IMR-90 (cell line): ENCODE measurements around the gene ZMYND11.

ENCODE experiments used
- CTCF ChIP-seq: conservative IDR thresholded peaks from 2 replicates; pipeline ENCODE4 v1.5.1; 2012; ENCODE audit warnings: mild to moderate bottlenecking, low read depth, low read length, improper control_type of control experiment
- NFE2L2 ChIP-seq: fragments of 150-350 bp; IDR thresholded peaks from 2 replicates; pipeline ENCODE4 v1.6.1; 2016; ENCODE audit warnings: low read depth, mild to moderate bottlenecking, low read length
- POLR2A ChIP-seq: IDR thresholded peaks from 2 replicates; pipeline ENCODE4 v1.6.1; 2012; ENCODE audit warnings: mild to moderate bottlenecking, low read depth, low read length

GRCh38 chr10:297567-297966 lies 162.3 kb downstream of the ZMYND11 start:
- TF ChIP-seq NFE2L2 (no peak), CTCF (no peak), POLR2A (no peak)
